Astrocyte (in vitro differentiated cells and primary cell): Measurements from ENCODE around the gene TRDN.

ENCODE experiments used
- CTCF ChIP-seq: IDR thresholded peaks from 2 replicates; pipeline ENCODE4 v1.5.1; 2011; ENCODE audit warnings: low read depth, mild to moderate bottlenecking, inconsistent platforms, low read length, moderate library complexity; ENCODE audit not compliant: insufficient read depth
- EZH2 ChIP-seq: IDR thresholded peaks from 2 replicates; pipeline ENCODE4 v1.6.1; 2012; ENCODE audit warnings: mild to moderate bottlenecking, low read length, inconsistent platforms; ENCODE audit not compliant: insufficient read depth

- no peak for TF ChIP-seq CTCF
- TF ChIP-seq EZH2, result no peak
Measured at GRCh38 chr6:123610779-123611178, 26.0 kb downstream of the TRDN start.
